HG03064 (cell line): ENCODE results near the gene CD58.
"Not testable (repeated sequence)": the region's sequence is repeated elsewhere in the genome, so short reads cannot be mapped to it uniquely, and the experiment has no call there.

Experiments used
- ATAC-seq: cut with Tn5 transposase; IDR thresholded peaks from one replicate; pipeline ENCODE4 v1.9.1; 2021; ENCODE audit warnings: low read depth; ENCODE audit not compliant: unreplicated experiment

The CD58 gene

GRCh38 chr1:116572099-116572498 lies 1.3 kb upstream of the CD58 start:
- ATAC-seq, result no peak

- no peak for ATAC-seq
Measured at GRCh38 chr1:116571215-116571919, 541 bp upstream of the CD58 start.

- ATAC-seq, result peak; percentile 17
Measured at GRCh38 chr1:116569776-116570357, 959 bp downstream of the CD58 start.

GRCh38 chr1:116569381-116569670 lies 1.5 kb downstream of the CD58 start:
- no peak for ATAC-seq

- no peak for ATAC-seq
Measured at GRCh38 chr1:116568662-116569380, 2.0 kb downstream of the CD58 start.

GRCh38 chr1:116567790-116568661 lies 2.8 kb downstream of the CD58 start:
- ATAC-seq, result no peak

- ATAC-seq, result no peak
Measured at GRCh38 chr1:116565222-116565621, 5.6 kb downstream of the CD58 start.

- no peak for ATAC-seq
Measured at GRCh38 chr1:116564426-116564825, 6.4 kb downstream of the CD58 start.

- not testable (repeated sequence) for ATAC-seq
Measured at GRCh38 chr1:116562465-116562864, 8.4 kb downstream of the CD58 start.

- ATAC-seq, result no peak
Measured at GRCh38 chr1:116561563-116561962, 9.3 kb downstream of the CD58 start.

GRCh38 chr1:116560704-116561490 lies 9.9 kb downstream of the CD58 start:
- no peak for ATAC-seq

- no peak for ATAC-seq
Measured at GRCh38 chr1:116559304-116559761, 11.5 kb downstream of the CD58 start.

GRCh38 chr1:116558571-116558970 lies 12.3 kb downstream of the CD58 start:
- ATAC-seq, result no peak

GRCh38 chr1:116558140-116558549 lies 12.7 kb downstream of the CD58 start:
- no peak for ATAC-seq

- ATAC-seq, result no peak
Measured at GRCh38 chr1:116557323-116557878, 13.4 kb downstream of the CD58 start.

GRCh38 chr1:116556289-116557006 lies 14.4 kb downstream of the CD58 start:
- ATAC-seq, result peak; percentile 37

GRCh38 chr1:116554924-116555323 lies 15.9 kb downstream of the CD58 start:
- ATAC-seq, result no peak

- ATAC-seq, result no peak
Measured at GRCh38 chr1:116553386-116554115, 17.3 kb downstream of the CD58 start.
